ENCODE results near the gene MOCS2.

GRCh38 chr5:53113947-53114346 is 4.4 kb upstream of the MOCS2 start:
- no peak for TF ChIP-seq CTCF (IDR thresholded peaks at IDR 0.05; ENCODE audit: poor library complexity)
- no peak for TF ChIP-seq EZH2 (IDR thresholded peaks at IDR 0.05; ENCODE audit: borderline replicate concordance)

All from hepatocyte (in vitro differentiated cells).